HG03460 (cell line): ENCODE results near the gene RNF166.
A peak's percentile ranks its signal among the peaks of the same experiment; 100 is the strongest.

Experiments used
- ATAC-seq: cut with Tn5 transposase; IDR thresholded peaks from one replicate; pipeline ENCODE4 v1.9.1; 2021; ENCODE audit not compliant: unreplicated experiment

RNF166 gene

GRCh38 chr16:88711750-88712340 lies 5.6 kb upstream of the RNF166 start:
- no peak for ATAC-seq

- no peak for ATAC-seq
Observed at GRCh38 chr16:88710556-88710955, 4.3 kb upstream of the RNF166 start.

GRCh38 chr16:88706965-88707826 lies 988 bp upstream of the RNF166 start:
- ATAC-seq: no peak

- ATAC-seq: peak; percentile 7
Observed at GRCh38 chr16:88705801-88706228, 393 bp downstream of the RNF166 start.

- ATAC-seq: no peak
Observed at GRCh38 chr16:88705076-88705684, 1.0 kb downstream of the RNF166 start.

- ATAC-seq: no peak
Observed at GRCh38 chr16:88703486-88704309, 2.5 kb downstream of the RNF166 start.

- no peak for ATAC-seq
Observed at GRCh38 chr16:88702371-88703210, 3.6 kb downstream of the RNF166 start.

GRCh38 chr16:88701581-88702370 lies 4.4 kb downstream of the RNF166 start:
- ATAC-seq: no peak

GRCh38 chr16:88700636-88701482 lies 5.3 kb downstream of the RNF166 start:
- ATAC-seq: peak; percentile 75

GRCh38 chr16:88700322-88700635 lies 5.9 kb downstream of the RNF166 start:
- no peak for ATAC-seq

GRCh38 chr16:88699180-88699579 lies 7.0 kb downstream of the RNF166 start:
- ATAC-seq: no peak

- no peak for ATAC-seq
Observed at GRCh38 chr16:88698646-88699045, 7.6 kb downstream of the RNF166 start.

GRCh38 chr16:88697831-88698615 lies 8.2 kb downstream of the RNF166 start:
- no peak for ATAC-seq

- ATAC-seq: no peak
Observed at GRCh38 chr16:88697116-88697830, 8.9 kb downstream of the RNF166 start.

GRCh38 chr16:88696441-88696840 lies 9.8 kb downstream of the RNF166 start:
- ATAC-seq: no peak

GRCh38 chr16:88695753-88696152 lies 10.5 kb downstream of the RNF166 start:
- no peak for ATAC-seq

GRCh38 chr16:88695218-88695617 lies 11.0 kb downstream of the RNF166 start:
- ATAC-seq: no peak
